Left renal cortex interstitium (tissue), 4 donors: ENCODE results near the gene LRRC72. TPM values are rescaled to one million over a fixed set of nuclear protein-coding genes. Genes with fewer than 3 reads are reported as not detected.
"Not testable (repeated sequence)": the region's sequence is repeated elsewhere in the genome, so short reads cannot be mapped to it uniquely, and the experiment has no call there.

Experiments used
- DNase-seq, 4 donors: peaks; one replicate each; pipeline ENCODE4 v3.0.0-alpha.2; 2013; ENCODE audit warnings: low read depth in 4 of 4, low spot score in 2 of 4, missing footprints in 1 of 4
- polyA plus RNA-seq, 4 donors: library from polyadenylated mRNA; unstranded; fragments of 120-200 nt; gene quantifications; one replicate each; pipeline ENCODE4 v1.2.1, GENCODE V29; 2013; ENCODE audit not compliant: insufficient read length in 4 of 4

LRRC72 gene
- polyA plus RNA-seq, 4 donors: not detected

DNA sequence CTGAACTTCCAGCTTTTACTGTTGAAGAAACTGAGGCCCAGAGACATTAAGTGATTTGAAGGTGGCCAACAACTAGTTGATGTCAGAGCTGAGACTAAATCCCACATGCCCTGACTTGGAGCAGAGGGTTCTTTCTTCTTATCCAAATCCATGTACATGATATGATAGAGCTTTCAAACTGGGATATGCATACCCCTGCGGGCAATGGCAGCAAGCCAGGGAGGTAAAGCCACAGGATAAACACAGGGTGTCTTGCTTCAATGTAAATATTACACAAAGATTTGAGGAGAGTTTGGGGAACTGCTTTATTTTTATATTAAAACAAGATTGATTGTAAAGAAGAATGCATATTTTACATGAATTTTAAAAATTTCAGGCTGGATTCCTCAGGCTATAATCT, 2.3 kb upstream of the LRRC72 start:
- no peak for DNase-seq

DNA sequence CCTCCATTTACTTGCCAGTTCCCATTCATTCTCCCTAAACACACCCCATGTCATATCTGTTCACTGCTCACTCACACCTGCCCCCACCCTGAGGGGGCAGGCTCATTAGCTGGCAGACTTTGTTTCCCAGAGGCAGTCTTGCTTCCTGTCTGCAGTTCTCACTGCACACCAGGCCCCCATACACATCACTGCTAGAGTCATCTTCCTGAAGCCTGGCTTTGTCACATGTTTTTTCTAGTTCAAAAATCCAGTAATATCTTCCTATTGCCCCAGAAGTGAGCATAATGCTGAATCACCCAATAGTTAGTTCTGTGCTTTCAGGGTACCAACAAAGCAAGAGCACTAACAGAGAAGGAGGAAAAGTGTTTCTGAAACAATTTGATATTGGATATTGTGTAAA, 1.9 kb downstream of the LRRC72 start:
- no peak for DNase-seq

DNA sequence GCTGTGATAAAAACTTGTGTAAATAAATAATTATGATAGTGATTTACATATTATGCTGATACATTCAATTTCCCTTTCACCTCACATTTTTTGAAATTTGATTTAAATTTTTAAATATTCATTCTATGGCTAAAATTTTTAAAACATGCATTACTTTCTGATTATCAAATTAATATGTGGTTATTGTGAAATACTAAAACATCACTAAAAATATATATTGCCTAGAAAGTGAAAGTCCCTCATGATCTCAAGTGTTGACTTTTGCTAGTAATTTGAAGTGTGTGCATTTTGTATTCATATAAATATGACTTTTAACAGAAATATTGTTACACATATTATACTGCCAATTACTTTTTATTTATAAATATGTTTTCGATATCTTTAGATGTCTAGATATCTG, 3.1 kb downstream of the LRRC72 start:
- no peak for DNase-seq

DNA sequence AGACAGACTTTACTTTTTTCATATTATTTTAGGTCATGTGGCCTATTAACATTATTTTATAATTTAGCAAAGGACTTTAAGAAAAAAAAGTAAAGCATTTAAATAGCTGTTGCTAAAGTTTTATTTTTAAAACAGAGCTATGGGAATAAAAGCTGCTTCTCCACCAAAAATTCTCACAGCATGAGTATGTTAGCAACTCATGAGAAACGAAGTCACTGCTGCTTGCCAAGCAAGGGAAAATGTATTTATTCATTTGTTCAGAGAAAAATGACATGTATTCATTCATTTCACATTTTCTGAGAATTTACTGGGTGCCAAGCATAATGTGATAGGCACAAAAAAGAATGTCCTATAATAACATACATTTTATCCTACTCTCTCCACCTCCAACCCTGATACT, 5.1 kb downstream of the LRRC72 start:
- no peak for DNase-seq

DNA sequence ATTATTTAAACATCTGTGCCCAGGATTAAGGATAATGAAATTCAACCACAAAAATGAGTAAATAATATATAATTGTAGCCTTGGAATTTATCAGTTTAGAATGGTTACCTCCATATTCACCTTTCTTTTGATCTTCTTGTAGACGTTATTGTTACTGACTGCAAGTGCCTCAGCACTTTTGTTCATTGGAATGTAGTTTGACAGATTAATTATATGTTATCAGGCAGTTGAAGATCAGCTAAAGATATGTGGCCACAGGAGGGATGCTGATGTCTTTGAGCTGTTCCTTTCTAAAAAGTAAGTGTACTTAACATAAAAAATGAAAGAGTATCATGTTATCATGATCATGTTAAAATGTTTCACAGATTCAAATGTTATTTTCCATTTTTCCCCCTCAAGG, 5.6 kb downstream of the LRRC72 start:
- DNase-seq: no peak

DNA sequence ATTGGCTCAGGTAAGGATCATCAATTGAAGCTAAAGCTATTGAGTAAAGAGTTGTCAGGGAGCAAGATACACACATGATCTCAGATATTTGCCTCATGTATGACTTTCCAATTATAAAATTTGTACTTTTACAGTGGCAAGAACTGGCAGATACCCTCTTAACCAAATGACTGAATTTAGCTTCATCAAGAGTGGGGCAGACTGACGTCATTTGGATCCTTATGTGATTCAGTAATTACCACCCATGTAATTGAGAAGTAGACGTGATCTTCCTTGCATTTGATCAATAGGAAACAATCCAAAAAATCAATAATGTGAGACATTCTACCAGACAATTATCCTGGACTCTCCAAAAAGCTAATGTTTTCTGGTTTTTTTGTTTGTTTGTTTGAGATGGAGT, 8.9 kb downstream of the LRRC72 start:
- DNase-seq: no peak

DNA sequence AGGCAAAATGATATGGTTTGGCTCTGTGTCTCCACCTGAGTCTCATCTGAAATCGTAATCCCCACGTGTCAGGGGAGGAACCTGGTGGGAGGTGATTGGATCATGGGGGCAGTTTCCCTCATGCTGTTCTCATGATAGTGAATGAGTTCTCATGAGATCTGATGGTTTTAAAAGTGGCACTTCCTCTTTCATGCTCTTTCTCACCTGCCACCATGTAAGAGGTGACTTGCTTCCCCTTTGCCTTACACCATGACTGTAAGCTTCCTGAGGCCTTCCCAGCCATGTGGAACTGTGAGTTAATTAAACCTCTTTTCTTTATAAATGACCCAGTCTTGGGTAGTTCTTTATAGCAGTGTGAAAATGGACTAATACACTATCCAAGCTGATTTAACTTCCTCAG, 13.9 kb downstream of the LRRC72 start:
- DNase-seq: not testable (repeated sequence)

DNA sequence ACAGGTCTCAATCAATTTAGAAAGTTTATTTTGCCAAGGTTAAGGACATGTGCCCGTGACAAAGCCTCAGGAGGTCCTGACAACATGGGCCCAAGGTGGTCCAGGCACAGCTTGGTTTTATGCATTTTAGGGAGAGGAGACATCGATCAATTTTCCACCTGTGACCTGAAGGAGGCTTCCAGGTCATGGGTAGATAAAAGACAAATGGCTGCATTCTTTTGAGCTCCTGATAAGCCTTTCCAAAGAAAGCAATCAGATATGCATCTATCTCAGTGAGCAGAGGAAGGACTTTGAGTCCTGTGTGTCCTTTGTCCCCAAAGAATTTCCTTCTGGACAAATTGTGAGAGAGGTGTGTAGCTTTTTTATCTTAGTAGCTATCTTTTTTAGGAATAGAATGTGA, 15.8 kb downstream of the LRRC72 start:
- DNase-seq: no peak

DNA sequence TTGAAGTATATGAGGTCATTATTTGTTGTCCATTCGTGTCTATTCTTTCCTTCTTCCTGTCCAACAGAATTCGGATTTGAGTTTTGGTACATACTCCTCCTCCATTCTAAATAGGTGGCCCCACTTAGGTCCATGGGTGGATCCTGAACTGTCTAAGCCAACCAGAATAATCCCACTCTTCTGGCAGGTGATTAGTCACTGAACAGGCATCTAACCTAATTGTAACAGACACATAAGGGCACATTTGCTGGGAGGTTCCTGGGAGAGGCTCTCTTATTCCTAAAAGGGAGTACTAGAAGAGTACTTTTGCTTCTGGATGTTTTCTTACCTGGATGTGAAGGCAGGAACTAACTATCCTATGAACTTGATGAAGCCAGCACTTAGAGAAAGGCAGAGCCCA, 16.8 kb downstream of the LRRC72 start:
- DNase-seq: no peak

DNA sequence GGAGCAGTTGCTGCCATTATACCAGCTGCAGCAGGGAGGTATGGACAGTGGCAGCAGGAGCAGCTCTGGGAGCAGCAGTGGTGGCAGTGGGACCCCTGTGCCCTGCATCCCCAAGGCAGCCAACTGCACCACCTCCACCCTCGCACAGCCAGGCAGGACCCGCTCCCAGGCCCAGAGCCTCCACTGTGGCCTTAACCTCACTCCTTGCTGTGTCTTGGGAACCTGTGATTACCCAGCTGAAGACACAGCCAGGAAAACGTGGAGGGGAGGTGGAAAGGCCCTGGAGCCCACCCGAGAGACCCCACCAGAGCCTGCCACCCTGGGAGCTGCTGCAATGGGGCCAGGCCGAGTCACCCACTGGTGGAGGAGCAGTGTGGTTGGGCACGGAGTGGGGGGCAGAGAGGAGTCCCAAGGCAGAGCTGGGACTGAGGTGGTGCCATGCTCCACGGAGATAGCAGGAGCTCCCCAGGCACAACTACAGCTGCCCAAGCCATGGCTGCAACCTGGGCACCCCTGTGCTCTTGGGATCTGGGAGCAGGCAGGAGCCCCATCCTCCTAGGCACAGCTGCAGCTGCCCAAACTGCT, 20.4 kb downstream of the LRRC72 start:
- no peak for DNase-seq

DNA sequence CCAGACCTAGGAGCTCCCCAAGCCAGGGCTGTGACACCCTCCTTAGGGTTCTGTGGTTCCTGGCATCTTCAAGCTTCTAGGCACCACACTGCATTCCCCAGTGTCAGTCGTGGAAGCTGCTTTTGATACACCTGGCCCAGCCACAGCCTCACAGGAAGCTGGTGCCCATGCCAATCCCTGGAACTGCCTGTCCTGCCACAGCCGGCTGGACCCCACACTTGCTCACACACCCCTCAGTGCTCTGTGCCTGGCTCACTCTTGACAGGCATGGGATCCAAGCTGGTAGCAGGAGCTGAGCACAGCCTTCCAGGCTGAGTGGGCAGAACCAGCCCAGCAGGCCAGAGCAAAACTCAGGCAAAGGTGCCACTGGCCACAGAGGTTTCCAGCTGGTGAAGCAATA, 21.8 kb downstream of the LRRC72 start:
- no peak for DNase-seq

DNA sequence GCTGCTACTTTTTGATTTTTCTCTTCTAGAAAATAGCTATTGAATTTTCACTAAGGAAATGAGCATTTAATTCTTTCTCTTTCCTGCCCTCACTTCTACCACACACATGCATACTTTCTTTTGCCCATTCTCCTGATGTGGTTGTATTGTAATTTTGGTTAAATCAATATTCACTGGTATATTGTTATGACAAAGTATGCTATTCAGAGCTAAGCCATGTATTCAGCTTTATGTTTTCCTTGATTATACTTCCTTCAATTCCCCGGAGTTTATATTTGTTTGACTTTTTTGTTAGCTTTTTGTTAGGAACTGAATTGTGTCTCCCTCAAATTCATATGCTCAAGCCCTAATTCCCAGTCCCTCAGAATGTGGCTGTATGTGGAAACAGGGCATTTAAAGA, 24.0 kb downstream of the LRRC72 start:
- no peak for DNase-seq

DNA sequence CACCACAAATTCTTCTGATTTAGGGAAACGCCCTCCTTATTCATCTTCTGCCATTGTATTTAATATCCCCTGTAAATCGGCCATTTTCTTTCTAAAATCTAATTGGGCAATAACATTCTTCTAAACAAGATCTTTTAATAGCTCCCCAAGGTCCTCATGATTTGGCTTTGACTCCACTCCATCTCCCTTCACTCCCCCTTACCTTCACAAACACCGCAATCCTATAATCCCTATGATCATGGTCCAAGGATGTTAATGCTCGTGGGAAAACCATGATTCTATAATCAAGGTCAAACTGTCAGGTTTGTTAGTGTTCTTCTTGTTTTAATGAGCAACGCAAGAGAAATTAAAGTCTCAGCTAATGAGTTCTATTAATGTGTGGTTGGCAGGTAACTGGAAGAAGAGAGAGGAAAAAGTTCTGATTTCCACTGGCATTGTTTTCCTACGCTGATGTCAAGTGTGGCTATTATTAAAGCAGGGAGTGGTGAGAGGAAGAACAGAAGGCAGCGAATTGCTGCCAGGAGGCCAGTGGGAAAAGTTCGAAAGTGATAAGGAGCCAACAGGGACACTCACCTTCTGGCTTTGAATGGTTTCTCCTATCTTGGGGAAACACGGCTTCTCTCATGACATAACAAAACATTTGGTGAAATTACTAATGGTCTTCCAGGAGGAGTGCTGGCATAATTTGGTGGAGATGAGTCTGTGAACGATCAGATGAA, 28.1 kb downstream of the LRRC72 start:
- no peak for DNase-seq

DNA sequence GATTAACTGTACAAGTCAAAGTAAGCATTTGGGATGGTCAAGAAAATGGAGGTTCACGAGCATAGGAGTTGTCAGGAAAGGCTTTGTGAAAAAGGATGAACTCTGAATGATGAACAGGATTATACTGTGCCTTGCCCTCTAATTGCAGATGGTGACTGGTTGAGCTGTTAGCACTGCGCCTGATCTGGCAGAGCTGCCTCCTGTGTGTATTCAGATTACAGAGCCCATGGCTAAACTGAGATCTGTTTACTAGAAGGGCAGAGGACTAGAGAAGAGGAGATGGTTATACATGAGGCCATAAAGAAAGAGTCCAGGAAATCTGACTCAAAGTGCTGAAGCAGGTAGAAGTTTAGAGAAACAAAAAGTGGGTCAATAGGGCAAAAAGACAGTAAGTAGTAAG, 29.7 kb downstream of the LRRC72 start:
- no peak for DNase-seq

DNA sequence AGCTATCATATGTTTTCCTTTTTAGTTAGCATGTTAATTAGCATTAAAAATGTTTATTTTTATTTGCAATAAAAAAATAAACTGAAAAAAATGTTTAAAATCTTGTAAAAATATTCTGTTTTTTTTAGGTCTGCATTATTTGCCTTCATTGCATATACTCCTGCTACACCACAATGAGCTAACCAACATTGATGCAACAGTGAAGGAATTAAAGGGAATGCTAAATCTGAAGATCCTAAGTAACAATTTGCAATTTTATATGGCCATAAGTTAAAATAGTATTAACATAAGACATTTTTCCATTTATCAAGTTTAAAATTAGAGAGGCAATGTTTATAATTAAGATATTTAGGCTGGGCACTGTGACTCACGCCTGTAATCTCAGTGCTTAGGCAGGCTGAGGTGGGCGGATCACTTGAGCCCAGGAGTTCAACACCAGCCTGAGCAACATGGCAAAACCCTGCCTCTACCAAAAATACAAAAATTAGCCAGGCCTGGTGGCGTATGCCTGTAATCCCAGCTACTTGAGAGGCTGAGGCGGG, 32.2 kb downstream of the LRRC72 start:
- DNase-seq: no peak

DNA sequence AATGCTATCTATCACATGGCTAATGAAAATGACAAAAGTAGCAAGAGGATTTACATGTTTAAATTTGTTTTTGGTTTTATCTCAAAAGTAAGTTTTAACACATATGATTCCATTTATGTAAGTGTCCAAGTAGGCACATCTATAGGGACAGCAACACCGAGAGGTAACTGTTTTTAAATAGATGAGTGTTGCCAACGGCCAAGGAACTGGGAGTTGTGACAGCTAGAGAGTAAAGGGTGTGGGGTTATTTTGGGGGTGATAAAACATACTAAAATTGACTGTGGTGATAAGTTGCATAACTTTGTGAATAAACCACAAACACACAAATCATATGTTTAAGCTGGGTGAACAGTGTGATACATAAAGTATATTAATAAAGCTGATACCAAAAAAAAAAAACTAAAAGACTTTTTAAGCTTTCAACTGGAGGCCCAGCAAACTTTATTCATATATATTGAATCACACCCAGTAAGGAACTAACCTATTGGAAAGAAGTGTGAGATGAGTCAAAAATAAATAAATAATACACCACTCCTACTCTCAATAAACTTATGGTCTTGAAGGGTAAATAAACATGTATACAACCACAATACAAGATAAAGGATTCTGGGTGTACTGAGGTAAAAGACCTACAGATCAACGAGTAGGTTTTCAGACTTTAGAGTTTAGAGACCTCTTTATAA, 33.0 kb downstream of the LRRC72 start:
- DNase-seq: no peak

DNA sequence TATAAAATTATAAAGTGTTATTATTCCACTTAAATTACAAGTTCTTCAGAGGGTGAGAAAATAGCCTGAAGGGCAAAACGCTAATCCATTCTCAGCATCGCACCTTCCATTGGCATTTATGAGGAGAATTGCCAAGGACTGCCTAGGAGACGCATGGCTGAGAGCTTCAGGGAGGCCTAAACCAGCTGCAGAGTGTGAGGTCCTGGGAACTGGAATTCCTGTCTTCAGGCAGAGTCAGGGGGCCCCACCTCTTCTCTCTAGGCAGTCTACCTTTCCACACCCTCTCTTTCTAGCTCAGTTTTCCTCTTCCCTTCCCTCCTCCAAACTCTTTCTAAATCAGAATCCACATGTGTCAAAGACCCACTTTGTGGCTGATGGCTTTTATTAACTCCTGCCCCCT, 35.3 kb downstream of the LRRC72 start:
- DNase-seq: no peak

DNA sequence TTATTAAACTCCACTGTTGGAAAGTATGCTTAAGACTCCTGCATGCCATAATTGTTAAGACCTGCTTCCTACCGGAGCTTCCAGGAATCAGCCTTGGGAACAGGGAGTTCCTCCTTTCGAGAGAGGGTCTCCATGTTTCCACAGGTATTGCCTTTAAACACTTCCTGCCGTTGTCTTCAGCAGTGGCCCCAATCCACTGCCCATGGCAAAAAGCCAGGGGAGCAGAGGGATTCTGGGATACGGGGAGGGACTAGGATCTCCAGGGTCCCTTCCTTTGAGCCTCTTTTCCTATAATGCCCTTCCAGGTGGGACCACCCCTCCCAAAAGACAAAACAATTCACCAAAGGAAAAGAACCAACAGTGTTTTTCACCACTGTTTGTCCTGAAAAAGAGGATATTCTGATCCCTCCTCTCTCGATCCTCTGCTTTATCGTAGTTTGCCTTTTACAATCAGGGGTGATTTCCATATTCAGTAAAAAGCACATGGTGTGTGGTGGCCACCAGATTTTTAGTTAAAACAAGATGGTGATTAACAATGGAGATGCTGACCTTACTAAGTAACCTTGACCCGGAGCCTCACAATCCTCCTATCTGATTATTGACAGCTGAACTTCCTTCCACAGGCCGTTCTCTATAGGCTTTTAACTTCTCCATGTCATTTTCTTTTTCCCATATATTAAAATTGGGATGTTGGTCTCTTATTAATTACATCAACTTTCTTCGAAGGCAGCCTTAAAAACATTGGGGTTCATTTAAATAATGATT, 36.0 kb downstream of the LRRC72 start:
- no peak for DNase-seq

DNA sequence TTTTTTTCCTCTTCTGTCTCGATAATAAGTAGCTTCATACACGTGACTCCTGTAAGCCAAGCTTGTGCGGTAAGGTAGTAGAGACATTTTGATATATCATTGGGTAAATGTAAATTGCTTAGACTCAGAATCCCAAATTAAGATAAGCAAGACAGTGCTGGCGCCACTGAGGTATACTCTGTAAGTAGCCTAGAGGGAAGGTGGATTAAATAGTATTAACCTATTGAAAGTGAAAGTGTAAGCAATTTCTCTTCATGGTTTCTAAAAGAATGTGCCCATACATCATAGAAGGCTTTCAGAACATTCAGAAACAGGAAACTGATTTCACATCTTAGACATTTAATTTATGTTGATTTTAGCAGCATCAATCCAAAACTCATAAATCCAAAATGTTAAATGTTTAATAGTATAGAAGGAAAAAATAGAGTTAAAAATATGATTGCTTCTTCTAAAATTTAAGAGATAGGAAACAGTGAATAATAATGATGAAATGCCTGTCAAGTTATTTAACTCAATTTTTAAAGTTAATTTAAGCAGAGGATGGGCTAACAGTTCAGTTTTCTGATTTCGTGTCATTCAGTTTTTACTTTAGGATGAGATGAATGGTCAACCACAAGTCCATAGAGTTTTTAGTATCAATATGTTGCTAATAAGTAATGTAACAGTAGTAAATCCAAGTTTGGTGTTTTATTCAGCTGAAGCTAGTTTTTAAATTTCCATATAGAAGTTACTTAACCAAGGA, 36.8 kb downstream of the LRRC72 start:
- no peak for DNase-seq

DNA sequence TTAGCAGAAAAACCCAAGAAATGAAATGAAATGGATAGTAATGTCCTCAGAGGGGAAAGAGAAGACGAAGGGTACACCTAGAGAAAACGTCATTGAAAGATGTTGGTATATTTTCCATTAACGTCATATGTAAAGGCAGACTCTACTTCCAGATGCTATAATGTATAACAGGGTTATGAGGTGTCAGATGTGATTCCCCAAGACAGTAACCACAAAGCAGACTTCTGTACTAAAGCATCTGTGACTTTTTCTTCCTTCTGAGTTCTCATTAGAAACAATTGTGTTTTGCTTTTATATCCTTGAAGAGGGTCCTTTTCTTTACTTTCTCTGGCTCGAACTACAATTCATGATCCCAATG, 37.4 kb downstream of the LRRC72 start:
- no peak for DNase-seq
